ENCODE measurements around the gene EN2.

The EN2 gene

DNA sequence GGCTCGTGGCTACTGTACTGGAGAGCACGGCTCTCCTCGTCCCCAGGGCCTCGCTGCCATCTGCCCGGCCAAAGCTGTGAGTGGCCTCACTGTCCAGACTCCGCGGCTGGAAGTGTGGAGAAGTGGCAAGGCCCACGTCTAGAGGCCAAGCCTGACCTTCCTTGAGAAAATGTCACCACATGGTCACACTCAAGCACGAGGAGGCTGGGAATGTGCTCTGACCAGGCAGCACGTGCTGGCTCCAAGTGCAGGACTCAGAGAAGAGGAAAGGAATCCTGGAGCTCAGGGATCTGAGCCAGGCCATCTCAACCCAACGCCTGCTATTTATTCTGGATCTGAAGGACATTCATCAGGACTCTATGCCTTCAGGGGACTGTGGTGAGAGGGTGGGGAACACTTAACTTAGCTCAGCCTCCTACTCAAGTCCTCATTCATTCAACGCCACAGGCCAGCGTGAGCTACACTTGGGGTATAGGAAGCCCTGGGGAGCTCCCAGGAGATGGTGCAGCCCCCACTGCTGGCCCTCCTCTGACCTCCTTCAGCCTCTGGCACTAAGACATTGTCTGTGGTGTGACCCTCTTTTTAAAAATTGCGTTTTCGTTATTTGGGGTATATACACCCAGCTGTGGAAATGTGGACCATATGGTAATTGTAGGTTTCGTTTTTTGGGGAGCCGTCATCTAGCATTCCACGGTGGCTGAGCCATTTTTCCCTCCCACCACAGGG, 29.0 kb downstream of the EN2 start:
- DNase-seq (ENCODE audit: low read depth in 2 of 2) = no peak

DNA sequence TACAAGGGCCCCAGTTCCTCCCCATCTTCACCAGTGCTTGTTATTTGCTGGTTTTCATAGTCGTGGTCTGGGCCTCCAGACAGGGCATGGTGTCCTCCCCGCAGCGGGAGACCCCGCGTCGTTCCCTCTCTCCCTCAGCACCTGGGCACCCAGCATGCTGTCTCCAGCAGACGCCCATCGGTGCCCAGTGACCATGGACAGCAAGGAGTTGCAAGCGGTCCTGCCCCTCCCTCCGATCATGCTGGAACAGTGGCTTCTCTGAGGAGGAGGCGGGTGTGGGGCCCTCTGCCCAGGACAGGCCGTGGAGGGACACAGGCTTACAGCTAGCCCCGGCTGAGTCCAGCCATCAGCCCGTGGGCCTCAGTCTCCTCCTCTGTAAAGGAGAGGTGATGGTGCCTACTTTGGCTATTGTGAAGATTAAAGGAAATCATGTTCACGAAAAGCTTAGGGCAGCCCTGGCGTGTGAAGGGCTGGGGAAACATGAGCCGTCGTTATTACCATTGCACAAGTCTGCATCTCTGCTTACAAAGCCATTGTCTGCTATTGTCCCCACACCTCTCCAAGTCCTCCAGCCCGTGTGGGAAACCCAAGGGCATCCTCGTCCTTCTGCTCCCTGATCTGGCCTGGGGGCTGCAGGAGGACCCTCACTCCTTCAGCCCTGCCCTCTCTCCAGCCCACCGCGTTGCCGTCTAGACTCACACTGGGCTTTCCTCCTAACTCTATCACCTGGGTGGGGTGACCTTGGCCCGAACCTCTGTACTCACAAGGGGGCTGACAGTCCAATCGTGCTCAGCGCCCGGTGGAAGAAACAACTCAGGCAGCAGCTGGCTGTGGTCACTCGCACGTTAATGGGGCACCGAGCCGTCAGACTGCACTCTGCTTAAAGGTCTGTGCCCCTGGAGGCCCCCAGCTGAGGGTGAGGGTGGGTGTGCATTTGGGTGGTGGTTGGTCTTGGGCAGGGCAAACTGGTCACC, 29.9 kb downstream of the EN2 start:
- no peak for DNase-seq (ENCODE audit: low read depth in 2 of 2)

DNA sequence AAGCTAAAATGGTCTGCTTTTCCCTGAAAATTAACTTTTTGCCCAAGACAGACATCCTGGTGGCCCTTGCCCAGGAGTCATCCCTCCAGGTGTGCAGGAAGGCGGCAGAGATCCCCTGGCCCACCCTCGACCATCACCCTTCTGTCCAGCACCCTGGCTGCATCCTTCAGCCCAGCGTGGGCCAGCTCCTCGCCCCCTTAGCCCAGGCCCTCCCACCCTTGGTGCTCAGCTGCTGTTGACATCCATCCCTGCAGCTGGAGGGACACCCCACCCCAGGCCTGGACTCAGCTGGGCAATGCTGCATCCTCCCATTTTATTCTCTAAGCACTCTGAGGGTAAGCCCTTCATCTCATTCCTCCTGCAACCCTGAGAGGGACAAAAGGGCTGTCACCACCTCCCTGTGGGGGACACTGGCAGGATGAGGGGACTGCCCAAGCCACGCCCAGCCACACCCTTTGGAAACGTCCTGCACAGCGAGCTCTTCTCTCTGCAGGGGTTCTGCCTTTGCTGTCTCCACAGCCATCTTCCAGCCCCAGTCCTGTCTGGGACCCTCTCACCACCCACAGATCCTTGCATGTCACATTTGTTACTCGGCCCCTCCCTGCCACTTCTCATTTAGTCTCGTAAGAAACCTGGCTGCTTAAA, 30.7 kb downstream of the EN2 start:
- DNase-seq (ENCODE audit: low read depth in 2 of 2) = no peak

DNA sequence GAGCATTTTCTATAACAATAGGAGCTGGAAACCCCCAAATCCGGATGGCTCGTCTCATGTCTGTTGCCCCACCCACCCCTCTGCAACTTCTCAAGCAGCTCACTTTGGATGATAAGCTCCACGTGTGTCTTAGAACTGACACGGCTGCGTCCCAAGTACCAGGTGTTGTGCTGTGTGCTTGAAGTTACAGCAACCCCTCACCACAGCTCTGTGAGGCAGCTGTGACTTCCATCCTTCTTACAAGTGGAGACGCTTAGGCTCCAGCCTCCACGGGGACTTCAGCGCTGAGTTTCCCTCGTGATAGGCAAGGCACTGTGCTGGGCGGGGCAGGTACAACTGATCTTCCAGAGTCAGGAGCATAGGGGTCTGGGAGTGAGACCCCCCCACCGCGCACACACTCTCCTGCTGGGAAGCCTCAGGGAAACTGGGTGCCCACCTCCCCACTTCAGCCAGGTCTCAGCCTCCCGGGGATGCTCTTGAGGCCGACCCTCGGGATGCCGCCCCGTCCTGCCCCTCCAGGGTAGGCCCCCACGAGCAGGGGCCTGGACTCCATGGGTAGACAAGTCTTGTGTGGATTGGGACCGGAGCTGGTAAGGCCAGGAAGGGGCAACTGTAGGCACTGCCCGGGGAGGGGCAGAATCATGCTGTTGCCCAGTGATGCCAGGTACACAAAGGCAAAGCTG, 31.4 kb downstream of the EN2 start:
- no peak for DNase-seq (ENCODE audit: low read depth in 2 of 2)

DNA sequence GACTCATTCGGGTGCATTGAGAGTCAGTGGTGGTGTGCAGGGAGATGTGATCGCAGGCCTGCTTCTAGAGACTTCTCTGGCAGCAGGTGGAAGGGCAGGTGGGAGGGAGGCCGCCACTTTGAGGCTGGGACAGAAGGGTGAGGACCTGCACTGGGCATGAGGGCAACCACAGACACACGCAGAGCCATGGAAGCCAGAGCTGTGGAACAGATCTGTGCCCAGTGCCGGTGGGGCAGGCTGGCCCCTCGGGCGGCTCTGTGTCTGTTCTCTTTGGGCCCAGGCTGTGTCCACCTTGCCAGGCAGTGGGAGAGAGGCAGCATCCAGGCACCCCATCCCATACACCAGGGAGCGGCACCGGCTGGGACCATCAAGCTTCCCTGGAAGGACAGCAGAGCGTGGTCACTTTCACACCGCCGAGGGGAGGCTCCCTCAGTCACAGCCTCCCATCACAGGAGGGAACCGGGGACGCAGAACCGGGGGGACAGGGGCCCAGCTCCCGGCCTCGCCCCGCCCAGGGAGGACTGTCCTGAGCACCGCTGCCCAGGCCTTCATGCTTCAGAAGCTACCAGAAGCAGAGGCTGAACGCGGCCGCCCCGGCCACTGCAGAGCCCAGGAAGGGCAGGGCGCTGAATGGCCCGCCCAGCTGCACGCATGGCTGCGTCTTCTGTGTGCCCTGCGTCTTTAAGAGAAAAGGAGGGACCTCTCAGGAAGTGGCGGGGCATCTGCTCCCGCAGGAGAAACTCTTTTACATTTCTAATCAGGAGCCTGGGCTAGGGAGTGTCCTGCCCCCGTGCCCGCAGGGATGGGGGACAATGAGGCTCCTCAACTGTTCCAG, 32.1 kb downstream of the EN2 start:
- no peak for DNase-seq (ENCODE audit: low read depth in 2 of 2)

DNA sequence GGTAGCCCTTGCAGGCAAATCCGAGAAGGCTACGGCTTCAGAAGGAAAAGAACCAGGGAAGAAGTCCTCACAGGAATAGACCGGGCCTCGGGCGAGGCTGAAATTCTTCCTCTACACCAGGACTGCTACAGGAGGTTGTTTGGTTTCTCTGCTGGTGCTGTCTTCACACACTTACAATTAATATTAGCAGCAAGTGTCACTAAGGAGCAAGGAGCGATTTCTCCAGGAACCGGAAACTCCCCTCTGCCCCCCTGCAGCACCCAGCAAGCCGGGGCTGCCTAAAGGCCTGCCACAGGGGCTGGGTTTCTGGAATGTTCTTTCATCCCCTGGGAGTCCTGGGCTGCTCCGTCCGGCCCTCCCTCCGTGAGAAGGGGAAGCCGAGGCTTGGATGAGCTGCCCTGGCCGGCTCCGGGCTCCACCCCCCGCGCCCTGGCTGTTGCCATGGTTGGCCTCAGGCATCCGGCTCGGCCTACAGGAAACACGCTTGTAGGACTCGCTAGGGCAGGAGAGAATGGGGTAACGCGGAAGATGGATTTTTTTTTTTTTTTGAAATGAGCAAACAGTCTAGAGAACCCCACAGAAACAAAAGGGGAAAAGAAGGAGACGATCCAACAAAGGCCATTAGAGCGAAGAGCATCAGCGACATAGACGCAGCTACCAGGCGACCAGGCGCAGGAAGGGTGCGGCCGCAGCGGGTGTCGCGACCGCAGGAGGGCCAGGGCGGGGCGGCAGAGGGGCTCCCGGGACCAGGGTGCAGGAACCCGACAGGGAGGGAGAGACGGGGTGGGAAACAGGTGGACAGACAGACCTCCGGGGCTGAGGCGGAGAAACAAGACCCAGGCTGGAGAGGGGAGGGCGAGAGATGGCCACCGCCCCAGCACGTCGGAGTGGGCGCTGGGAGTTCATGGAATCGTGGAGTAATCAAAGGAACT, 33.0 kb downstream of the EN2 start:
- no peak for DNase-seq (ENCODE audit: low read depth in 2 of 2)

DNA sequence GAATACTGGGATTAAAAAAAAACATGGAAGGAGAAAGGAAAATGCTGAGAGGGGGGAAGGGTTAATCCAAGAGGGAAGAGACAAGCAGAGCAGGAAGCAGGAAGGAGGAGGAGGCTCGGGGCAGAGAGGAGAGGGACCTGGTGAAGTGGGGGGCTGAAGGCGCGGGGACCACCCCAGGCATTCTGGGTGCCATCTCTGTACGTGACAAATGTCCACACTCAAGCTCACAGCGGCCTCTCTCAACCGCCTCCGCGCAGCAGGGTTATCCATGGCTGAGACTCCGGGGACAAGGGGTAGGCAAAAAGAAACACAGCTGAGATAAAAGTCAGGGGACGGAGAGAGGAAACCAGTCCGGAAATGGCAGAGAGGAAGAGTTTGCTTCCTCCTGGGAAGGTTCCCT, 33.9 kb downstream of the EN2 start:
- DNase-seq (ENCODE audit: low read depth in 2 of 2) = no peak

DNA sequence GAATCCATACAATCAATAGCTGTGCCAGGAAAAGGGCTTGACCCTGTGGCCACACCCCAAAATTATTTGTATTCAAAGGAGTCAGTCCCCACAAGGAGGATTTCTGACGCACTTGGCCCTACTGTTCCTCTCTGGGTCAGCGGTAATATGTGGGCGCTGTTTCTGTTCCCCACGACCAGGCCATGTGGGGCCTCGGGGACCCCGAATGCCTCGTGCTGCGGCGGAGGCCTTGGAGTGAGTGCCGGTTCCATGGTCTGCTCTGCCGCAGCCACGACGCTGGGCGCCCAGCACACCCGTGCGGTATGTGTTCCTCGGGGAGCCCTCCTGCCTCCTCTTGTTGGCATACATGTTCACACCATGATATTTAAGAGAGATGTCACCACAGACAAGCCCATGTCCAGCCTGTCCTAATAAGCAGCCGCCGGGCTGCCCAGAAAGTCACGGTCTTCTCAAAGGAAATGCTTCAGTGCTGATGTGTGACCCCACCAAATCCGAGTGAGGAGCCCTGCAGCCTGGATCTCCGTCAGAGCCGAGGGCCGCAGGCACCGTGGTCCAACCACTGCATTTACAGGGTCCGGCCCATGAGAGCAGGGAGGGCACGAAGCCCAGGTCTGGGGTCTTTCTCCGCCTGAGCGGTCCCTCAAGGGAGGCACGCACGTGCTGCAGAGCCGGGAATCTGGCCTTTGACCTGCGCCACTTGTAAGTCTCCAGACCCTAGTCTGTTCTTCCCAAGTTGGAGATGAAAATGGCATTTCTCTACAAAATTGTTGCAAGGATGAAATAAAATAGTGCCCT, 36.0 kb downstream of the EN2 start:
- no peak for DNase-seq (ENCODE audit: low read depth in 2 of 2)

DNA sequence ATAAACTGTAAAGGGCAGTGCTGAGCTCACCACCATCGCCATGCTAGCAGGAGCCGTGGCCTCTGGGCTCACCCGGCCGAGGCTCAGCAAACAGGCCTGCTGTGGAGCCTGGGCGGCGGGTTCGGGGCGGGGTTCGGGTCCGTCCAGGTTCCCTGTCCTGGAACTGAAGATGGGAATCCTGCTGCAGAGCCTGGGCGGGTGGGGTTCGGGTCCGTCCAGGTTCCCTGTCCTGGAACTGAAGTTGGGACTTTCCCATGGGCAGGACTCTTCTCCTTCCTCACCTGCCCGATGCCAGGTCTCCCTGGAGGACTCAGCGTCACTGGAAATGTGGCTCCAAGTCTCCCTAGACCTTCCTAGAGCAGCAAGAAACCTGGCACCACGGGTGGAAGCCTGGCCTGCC, 36.6 kb downstream of the EN2 start:
- DNase-seq (ENCODE audit: low read depth in 2 of 2) = no peak

DNA sequence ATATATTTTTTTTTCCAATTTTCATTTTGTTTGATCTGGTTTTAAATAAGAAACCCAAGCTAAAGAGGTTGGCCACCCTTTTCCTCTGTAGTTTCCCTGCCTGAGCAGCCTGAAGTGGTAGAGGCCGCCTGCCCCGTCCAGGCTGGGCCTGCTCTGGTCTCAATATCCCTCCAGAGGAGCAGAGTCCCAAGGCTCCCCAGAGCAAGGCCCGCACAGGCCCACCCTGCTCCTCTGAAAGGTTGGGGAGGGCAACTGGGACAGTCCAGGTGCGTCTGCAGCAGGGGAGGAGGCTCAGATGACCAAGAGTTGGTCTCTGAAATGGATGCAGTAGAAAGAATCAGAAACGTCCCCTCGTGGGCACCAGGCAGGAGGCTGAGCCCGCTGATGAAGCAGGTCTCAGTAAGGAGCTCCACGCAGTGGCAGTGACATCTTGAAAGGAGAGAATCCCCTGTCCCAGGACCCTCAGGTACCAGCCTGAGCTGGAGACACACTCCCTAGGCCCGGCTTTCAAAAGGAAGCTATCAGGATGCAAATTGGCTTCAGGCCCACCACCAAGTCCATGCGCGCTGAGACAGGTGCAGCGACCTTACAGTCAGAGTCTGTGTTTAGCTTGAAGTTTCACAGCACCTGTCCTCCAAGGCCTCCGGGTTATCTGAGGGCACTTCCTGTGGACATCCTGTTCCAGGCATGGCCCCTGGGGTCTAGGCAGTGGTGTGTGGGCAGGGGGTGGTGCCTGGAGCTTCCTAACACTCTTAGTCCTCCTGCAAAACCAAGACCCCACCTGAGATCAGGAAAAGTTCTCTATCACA, 37.7 kb downstream of the EN2 start:
- DNase-seq (ENCODE audit: low read depth in 2 of 2) = no peak

DNA sequence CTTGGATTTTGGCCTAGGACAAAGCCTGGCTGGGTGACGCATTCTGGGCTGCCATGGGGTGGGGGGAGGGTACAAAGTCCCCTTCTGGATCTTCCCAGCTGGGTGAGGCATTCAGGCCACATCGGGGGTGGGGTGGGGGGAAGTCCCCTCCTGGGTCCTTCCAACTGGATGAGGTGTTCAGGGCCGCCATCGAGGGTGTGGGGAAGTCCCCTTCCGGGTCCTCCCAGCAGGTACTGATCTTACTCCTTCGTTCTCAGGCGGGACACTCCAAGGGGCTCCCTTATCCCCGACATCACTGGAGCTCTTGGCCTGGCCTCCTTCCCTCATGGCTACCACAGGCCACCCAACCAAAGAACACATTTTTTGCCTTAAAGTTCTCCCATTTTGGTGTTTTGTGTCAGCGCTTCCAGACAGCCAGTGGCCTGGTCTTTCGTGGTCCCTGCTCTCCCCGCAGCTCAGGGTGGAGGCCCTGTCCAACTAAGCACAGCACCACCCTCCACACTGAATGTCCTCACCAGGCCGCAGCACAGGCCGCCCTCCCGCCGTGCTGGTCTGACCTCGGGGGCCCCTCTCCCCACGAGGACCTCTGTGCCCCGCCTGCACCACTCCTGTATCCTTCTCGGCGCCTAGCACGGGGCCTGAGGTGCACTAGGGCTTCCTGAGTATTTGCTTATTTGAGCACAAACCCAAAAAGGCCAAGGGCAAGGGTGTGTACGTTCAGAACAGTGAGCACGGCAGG, 38.5 kb downstream of the EN2 start:
- no peak for DNase-seq (ENCODE audit: low read depth in 2 of 2)

DNA sequence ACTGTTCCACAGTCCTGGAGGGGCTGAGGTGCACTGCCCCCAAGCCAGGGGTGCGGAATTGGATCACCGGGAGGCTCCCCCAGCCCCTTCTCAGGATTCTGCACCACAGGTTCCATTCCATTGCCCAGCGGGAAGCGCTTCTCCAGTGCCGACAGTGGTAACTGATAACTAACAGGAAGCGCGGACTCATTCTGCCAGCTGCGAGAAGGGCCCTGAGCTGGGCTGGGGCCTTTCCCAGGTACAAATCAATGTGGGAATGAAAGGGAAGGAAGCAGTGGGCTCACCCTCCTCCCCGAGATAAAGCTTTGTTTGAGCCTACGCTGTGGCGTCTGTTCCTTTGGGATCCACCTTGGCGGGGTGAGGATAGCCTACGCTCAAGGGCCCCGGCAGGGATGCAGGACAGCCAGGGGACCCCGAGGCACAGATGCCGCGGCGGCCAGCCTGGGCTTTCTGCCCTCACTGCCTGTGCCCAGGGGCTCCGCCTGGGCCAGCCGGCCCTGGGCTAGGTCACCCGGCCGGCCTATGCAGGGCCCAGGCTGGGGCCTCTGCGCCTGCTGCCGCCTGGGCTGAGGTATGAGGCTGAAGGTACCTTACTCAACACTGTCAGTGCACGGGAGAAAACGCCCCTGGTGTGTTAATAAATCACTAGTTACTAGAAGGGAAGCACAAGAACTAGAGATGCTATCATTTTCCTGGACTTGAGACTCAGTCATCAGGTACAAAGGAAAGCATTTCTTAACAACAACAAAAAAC, 39.4 kb downstream of the EN2 start:
- no peak for DNase-seq (ENCODE audit: low read depth in 2 of 2)

DNA sequence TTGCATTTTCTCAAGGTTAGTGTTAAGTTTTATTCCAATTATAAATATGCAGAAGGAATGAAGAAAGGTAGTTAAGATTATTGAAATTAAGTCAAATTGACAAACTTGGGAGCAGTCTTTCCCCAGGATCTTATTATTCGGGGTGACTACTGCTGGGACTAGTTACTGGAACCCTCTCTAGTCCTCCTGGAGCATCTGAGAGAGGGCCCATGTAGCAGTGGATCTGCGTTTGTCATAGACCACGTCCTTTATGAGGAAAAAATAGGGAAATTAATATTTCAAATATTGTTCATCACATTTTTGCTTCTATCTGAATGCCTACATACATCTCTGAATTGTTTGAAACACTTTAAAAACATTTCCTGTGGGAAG, 47.5 kb downstream of the EN2 start:
- DNase-seq (ENCODE audit: low read depth in 2 of 2) = no peak

DNA sequence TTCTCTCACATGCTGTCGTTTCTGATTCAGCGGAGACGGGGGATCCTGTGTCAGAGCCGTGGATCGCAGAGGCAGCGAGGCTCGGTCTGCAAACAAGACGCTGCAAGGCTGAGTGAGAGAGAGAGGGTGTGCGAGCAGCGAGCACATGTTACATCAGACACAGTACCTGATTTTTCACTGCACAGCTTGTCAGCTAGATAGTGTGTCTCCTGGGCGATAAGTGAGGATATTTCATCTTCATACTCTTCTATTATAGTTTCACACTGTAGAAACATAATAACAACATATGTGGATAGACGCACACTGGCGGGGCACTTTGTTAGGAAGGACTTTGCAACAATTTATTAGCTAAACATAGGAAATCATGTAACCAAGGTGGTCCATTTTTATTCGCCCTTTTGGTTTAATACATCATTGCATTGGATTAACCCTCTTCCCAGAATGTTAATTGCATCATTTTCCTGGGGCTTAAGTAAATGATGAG, 49.0 kb downstream of the EN2 start:
- DNase-seq (ENCODE audit: low read depth in 2 of 2) = no peak

DNA sequence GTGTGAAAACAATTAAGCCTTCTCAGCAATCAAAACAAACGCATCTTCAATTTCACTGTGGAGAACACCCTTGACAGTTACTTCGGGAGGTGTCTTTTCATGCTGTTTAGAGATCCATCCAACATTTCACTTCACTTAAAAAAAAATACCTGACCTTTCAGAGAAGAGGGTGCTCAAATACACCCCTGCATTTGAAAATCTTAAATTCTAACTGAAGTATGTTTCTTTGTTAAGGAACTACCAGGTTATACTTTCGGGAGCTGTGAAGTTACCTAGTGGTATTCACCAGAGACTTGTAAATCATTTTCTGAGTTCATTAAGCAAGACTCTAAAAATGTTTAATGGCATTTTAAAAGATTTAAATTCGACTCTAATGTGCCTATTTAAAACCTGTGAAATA, 49.6 kb downstream of the EN2 start:
- no peak for DNase-seq (ENCODE audit: low read depth in 2 of 2)
